Keratinocyte (primary cell): ENCODE data around the gene FAM107B. TPM values are rescaled to one million over a fixed set of nuclear protein-coding genes. Genes with fewer than 3 reads are reported as not detected.

ENCODE experiments used
- DNase-seq: peaks from one replicate; pipeline ENCODE4 v3.0.0-alpha.2; 2011; ENCODE audit warnings: low read depth, missing footprints, low spot score
- FAIRE-seq: peaks from 2 replicates; lab custom pipeline; 2011; peaks lifted over from hg19 to GRCh38; lab: Jason Lieb, UNC
- H2AFZ ChIP-seq: 2 replicates; pipeline ENCODE4 v1.6.0; 2012; ENCODE audit warnings: low read length, control low read depth, inconsistent platforms; ENCODE audit not compliant: control insufficient read depth
- H3K27ac ChIP-seq: 2 replicates; pipeline ENCODE4 v1.5.1; 2011; ENCODE audit warnings: low read length; ENCODE audit not compliant: control insufficient read depth, insufficient read depth
- H3K27me3 ChIP-seq: 3 replicates; pipeline ENCODE4 v1.6.0; 2011; ENCODE audit warnings: low read length; ENCODE audit not compliant: control insufficient read depth, insufficient read depth; ENCODE audit errors: extremely low read depth
- H3K36me3 ChIP-seq, 2 experiments: 2 replicates in 1 of 2; 3 replicates in 1 of 2; pipeline ENCODE4 v1.5.1; 2011; ENCODE audit warnings: low read length in 2 of 2, mild to moderate bottlenecking in 1 of 2; ENCODE audit not compliant: control insufficient read depth in 2 of 2, insufficient read depth in 2 of 2; ENCODE audit errors: extremely low read depth in 1 of 2
- H3K4me1 ChIP-seq: 3 replicates; pipeline ENCODE4 v1.5.1; 2011; ENCODE audit warnings: low read length; ENCODE audit not compliant: control insufficient read depth, insufficient read depth; ENCODE audit errors: extremely low read depth
- H3K4me2 ChIP-seq: 3 replicates; pipeline ENCODE4 v1.6.0; 2011; ENCODE audit warnings: low read depth, low read length; ENCODE audit not compliant: control insufficient read depth, insufficient read depth; ENCODE audit errors: extremely low read depth
- H3K4me3 ChIP-seq, 3 experiments: fragments of 200-600 bp in 1 of 3; sonication (generic) in 1 of 3; 2 replicates in 2 of 3; 3 replicates in 1 of 3; pipeline ENCODE4 v1.5.1; 2011 to 2016; ENCODE audit warnings: low read length in 3 of 3, mild to moderate bottlenecking in 3 of 3, control low read depth in 2 of 3, inconsistent platforms in 1 of 3, low read depth in 1 of 3, mixed read lengths in 1 of 3, mixed run types in 1 of 3, moderate library complexity in 1 of 3; ENCODE audit not compliant: control insufficient read depth in 2 of 3, insufficient read depth in 2 of 3; ENCODE audit errors: extremely low read depth in 1 of 3
- H3K79me2 ChIP-seq: 2 replicates; pipeline ENCODE4 v1.6.0; 2012; ENCODE audit warnings: low read length; ENCODE audit not compliant: control insufficient read depth, insufficient read depth
- H3K9ac ChIP-seq: 3 replicates; pipeline ENCODE4 v1.6.0; 2011; ENCODE audit warnings: low read length; ENCODE audit not compliant: control insufficient read depth, insufficient read depth; ENCODE audit errors: extremely low read depth
- H3K9me1 ChIP-seq: 3 replicates; pipeline ENCODE4 v1.6.0; 2011; ENCODE audit warnings: low read length; ENCODE audit not compliant: control insufficient read depth, insufficient read depth; ENCODE audit errors: extremely low read depth
- H3K9me3 ChIP-seq: 2 replicates; pipeline ENCODE4 v1.5.1; 2012; ENCODE audit warnings: low read depth, low read length; ENCODE audit not compliant: control insufficient read depth
- H4K20me1 ChIP-seq: 3 replicates; pipeline ENCODE4 v1.6.0; 2011; ENCODE audit warnings: low read length; ENCODE audit not compliant: control insufficient read depth, insufficient read depth; ENCODE audit errors: extremely low read depth
- EZH2 ChIP-seq: IDR thresholded peaks from one replicate; pipeline ENCODE4 v1.6.1; 2012; ENCODE audit warnings: inconsistent platforms, mild to moderate bottlenecking, low read length, moderate library complexity
- dilution Hi-C: fragments of 300-500 bp; cut with MboI; formaldehyde crosslinking; loops from one replicate; pipeline ENCODE4 v1.7.0; 2020; ENCODE audit warnings: low sequenced_read_pairs; ENCODE audit not compliant: extremely low pct_ligation_motif_present
- polyA plus RNA-seq, 5 experiments: library from polyadenylated mRNA; depleted of rRNA in 3 of 5; stranded (reverse) in 3 of 5; stranded (forward) in 1 of 5; unstranded in 1 of 5; fragments of >200 nt; gene quantifications; 1 replicate in 1 of 5; 2 replicates in 3 of 5; 3 replicates in 1 of 5; pipeline versions ENCODE4 v1.2.1 to v1.2.3, GENCODE V29; 2011 to 2012; ENCODE audit warnings: missing spikeins in 2 of 5, low read depth in 1 of 5, low replicate concordance in 1 of 5
- TF ChIP-seq, protein P1 (sequence below), 3 experiments: IDR thresholded peaks in 1 of 3; conservative IDR thresholded peaks in 1 of 3; optimal IDR thresholded peaks in 1 of 3; 2 replicates in 2 of 3; 3 replicates in 1 of 3; pipeline versions ENCODE3 to v1.5.1; 2011; ENCODE audit warnings: low read length in 3 of 3, mild to moderate bottlenecking in 3 of 3, moderate library complexity in 2 of 3, control low read depth in 1 of 3, inconsistent platforms in 1 of 3; ENCODE audit not compliant: insufficient read depth in 2 of 3; ENCODE audit errors: extremely low read depth in 1 of 3

The FAM107B gene
- polyA plus RNA-seq, 1 donor (not counting 4 experiments of a cell fraction or from before 2014, with no cell fraction given), result 8.7 TPM

DNA sequence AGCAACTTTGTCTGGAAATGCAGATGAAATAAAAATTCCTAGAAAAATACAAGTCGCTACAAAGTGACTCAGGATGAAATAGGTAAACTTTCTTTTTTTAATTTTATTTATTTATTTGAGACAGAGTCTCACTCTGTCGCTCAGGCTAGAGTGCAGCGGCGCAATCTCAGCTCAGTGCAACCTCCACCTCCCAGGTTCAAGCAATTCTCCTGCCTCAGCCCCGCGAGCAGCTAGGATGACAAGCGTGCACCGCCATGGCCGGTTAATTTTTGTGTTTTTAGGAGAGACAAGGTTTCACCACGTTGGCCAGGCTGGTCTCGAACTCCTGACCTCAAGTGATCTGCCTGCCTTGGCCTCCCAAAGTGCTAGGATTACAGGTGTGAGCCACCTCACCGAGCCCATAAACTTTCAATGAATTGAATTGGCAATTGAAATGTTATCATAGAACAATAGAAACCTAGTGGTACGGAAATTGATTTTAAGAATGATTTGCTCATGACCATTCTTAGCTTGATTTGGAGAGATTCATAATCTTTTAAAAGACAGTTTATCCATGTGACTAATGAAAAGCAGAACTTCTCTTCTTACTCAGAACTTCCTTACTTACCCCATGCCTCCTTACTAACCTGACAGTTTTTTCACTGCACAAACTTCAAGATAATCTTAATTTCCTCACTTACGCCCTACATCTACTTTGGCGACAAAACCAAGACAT is 161.7 kb downstream of the FAM107B start:
- no peak overlapping the region for H2AFZ ChIP-seq
- H3K27ac ChIP-seq, result no peak overlapping the region
- no peak for TF ChIP-seq EZH2
- H3K36me3 ChIP-seq, result no peaks in the 10 kb centered on the region
- H3K4me3 ChIP-seq, result no peak overlapping the region
- no peak overlapping the region for H3K9ac ChIP-seq
- DNase-seq (no peak), FAIRE-seq (no peak)
- no peaks in the 10 kb centered on the region for H3K9me3 ChIP-seq
- no peaks in the 10 kb centered on the region for H3K27me3 ChIP-seq
- no peaks in the 10 kb centered on the region for H4K20me1 ChIP-seq
- H3K9me1 ChIP-seq, result no peaks in the 10 kb centered on the region
- no peak overlapping the region for H3K4me2 ChIP-seq
- H3K4me1 ChIP-seq, result peaks cover 15% of the 10 kb centered on the region
- H3K79me2 ChIP-seq, result no peaks in the 10 kb centered on the region
- dilution Hi-C loops, result no loop called here

DNA sequence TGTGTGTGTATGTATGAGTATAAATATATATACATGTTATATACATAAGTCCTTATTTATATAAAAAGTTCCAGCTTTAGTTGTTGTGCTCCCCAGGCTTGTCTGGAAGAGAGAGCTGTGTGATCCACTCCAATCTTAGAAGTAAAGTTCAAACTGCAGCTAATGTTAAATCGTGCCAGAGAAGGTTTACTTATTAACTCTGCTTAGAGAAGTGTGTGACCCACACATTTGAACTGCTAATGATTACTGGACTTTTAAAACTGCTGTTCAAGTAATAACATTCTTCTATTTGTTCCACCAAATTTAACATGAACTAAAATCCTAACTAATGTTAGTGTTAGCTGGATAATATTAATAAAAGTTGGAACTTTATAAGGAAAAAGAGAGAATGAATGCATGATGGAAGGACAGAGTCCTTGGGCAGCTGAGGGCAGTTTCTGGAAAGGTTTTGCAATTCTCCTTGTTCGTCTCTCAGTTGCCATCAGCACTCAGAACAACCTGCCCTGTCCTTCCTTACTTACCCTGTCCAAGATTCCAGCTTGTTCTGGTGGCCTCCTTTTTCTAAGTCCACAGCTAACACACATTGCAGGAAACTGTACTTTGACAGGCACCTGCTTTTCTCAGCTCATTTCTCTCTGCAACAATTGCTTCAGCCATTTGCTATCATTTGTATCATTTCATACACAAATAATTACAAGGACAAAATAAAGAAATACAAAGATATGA is 162.6 kb downstream of the FAM107B start:
- Histone ChIP-seq H2AFZ (no peak overlapping the region), H3K27ac (no peak overlapping the region), H3K4me2 (no peak overlapping the region), H3K9ac (no peak overlapping the region), H3K9me1 (no peaks in the 10 kb centered on the region), H3K4me3 (no peak overlapping the region), H3K27me3 (no peaks in the 10 kb centered on the region), H3K9me3 (no peaks in the 10 kb centered on the region), H3K36me3 (no peaks in the 10 kb centered on the region), H3K79me2 (no peaks in the 10 kb centered on the region), H3K4me1 (peaks cover 6% of the 10 kb centered on the region), H4K20me1 (no peaks in the 10 kb centered on the region)
- TF ChIP-seq EZH2, result no peak
- TF ChIP-seq, protein P1, sequence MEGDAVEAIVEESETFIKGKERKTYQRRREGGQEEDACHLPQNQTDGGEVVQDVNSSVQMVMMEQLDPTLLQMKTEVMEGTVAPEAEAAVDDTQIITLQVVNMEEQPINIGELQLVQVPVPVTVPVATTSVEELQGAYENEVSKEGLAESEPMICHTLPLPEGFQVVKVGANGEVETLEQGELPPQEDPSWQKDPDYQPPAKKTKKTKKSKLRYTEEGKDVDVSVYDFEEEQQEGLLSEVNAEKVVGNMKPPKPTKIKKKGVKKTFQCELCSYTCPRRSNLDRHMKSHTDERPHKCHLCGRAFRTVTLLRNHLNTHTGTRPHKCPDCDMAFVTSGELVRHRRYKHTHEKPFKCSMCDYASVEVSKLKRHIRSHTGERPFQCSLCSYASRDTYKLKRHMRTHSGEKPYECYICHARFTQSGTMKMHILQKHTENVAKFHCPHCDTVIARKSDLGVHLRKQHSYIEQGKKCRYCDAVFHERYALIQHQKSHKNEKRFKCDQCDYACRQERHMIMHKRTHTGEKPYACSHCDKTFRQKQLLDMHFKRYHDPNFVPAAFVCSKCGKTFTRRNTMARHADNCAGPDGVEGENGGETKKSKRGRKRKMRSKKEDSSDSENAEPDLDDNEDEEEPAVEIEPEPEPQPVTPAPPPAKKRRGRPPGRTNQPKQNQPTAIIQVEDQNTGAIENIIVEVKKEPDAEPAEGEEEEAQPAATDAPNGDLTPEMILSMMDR (optimal IDR thresholded peaks at IDR 0.05 in 1 of 3, IDR thresholded peaks at IDR 0.05 in 1 of 3, conservative IDR thresholded peaks at IDR 0.05 in 1 of 3; ENCODE audit: extremely low read depth in 1 of 3, insufficient read depth in 2 of 3, low read length in 3 of 3), result no peak
- no peak for DNase-seq
- no peak for FAIRE-seq
- dilution Hi-C loops, result no loop called here
